NCI-H1105 treated with DMSO at 0.1 percent for 48 hours (cell line): Measurements from ENCODE around the gene GPR176.

Experiments used
- DNase-seq: peaks from one replicate; lab custom pipeline; 2025; lab: John Stamatoyannopoulos, UW

Gene GPR176

GRCh38 chr15:39890621-39891020 lies 29.4 kb downstream of the GPR176 start:
- no peak for DNase-seq

GRCh38 chr15:39889601-39890000 lies 30.5 kb downstream of the GPR176 start:
- no peak for DNase-seq

GRCh38 chr15:39888809-39889208 lies 31.3 kb downstream of the GPR176 start:
- DNase-seq, result no peak

- no peak for DNase-seq
Measured at GRCh38 chr15:39888243-39888642, 31.8 kb downstream of the GPR176 start.

GRCh38 chr15:39887832-39888231 lies 32.2 kb downstream of the GPR176 start:
- no peak for DNase-seq

GRCh38 chr15:39887211-39887610 lies 32.9 kb downstream of the GPR176 start:
- DNase-seq, result no peak

- no peak for DNase-seq
Measured at GRCh38 chr15:39886418-39886817, 33.6 kb downstream of the GPR176 start.

GRCh38 chr15:39885099-39885777 lies 34.8 kb downstream of the GPR176 start:
- no peak for DNase-seq

- no peak for DNase-seq
Measured at GRCh38 chr15:39884351-39884750, 35.7 kb downstream of the GPR176 start.

GRCh38 chr15:39882602-39883001 lies 37.5 kb downstream of the GPR176 start:
- DNase-seq, result no peak

- no peak for DNase-seq
Measured at GRCh38 chr15:39881790-39882189, 38.3 kb downstream of the GPR176 start.

- no peak for DNase-seq
Measured at GRCh38 chr15:39880718-39881387, 39.2 kb downstream of the GPR176 start.

- no peak for DNase-seq
Measured at GRCh38 chr15:39878406-39878785, 41.7 kb downstream of the GPR176 start.

- DNase-seq, result peak; percentile 32
Measured at GRCh38 chr15:39874890-39875549, 45.0 kb downstream of the GPR176 start.

GRCh38 chr15:39873978-39874377 lies 46.1 kb downstream of the GPR176 start:
- DNase-seq, result no peak

- no peak for DNase-seq
Measured at GRCh38 chr15:39870537-39870936, 49.5 kb downstream of the GPR176 start.

GRCh38 chr15:39869858-39870515 lies 50.1 kb downstream of the GPR176 start:
- no peak for DNase-seq

GRCh38 chr15:39869254-39869653 lies 50.8 kb downstream of the GPR176 start:
- DNase-seq, result peak; percentile 60

GRCh38 chr15:39868396-39868795 lies 51.7 kb downstream of the GPR176 start:
- DNase-seq, result no peak

GRCh38 chr15:39864116-39864515 lies 56.0 kb downstream of the GPR176 start:
- no peak for DNase-seq

- no peak for DNase-seq
Measured at GRCh38 chr15:39860871-39861270, 59.2 kb downstream of the GPR176 start.

- no peak for DNase-seq
Measured at GRCh38 chr15:39860200-39860599, 59.9 kb downstream of the GPR176 start.

GRCh38 chr15:39859636-39860035 lies 60.4 kb downstream of the GPR176 start:
- DNase-seq, result no peak
